NB4 (cell line): Measurements from ENCODE around the gene BNC2.
A peak's percentile ranks its signal among the peaks of the same experiment; 100 is the strongest.

Experiments used
- DNase-seq: peaks from one replicate; pipeline ENCODE4 v3.0.0; 2010; ENCODE audit warnings: low read depth
- H3K4me3 ChIP-seq: one replicate; pipeline ENCODE4 v1.5.1; 2011; ENCODE audit warnings: mild to moderate bottlenecking, low read depth, low read length, moderate library complexity
- CTCF ChIP-seq: IDR thresholded peaks from one replicate; pipeline ENCODE4 v1.5.1; 2012; ENCODE audit warnings: low read depth, low read length
- MAX ChIP-seq: IDR thresholded peaks from 2 replicates; pipeline ENCODE4 v1.6.1; 2011; ENCODE audit warnings: low read depth, low read length
- MYC ChIP-seq: IDR thresholded peaks from 2 replicates; pipeline ENCODE4 v1.6.1; 2011; ENCODE audit warnings: low read depth, low read length
- POLR2A ChIP-seq: IDR thresholded peaks from 2 replicates; pipeline ENCODE4 v1.6.1; 2011; ENCODE audit warnings: mild to moderate bottlenecking; ENCODE audit not compliant: insufficient read length; ENCODE audit errors: extremely low read depth

The BNC2 gene

DNA sequence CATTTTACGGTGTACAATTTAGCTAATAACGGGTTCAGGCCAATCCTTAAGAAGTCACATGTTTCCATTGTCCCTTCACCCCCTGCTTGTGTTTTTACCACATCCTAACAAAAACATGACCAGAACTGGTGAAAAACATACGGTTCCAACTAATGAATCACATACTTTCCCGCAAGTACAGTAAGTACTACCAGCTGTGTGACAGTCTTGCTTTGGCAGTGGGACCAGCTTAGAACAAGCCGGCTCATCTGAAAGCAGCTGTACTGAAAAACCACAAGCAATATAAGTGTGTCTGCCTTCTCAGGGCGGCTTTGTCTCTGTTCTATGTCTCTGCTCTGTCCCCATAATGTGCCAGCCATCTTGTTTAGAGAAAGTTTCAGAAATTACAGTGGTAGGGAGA is 242.5 kb downstream of the BNC2 start:
- no peak overlapping the region for H3K4me3 ChIP-seq
- peak; percentile 11 for DNase-seq
- TF ChIP-seq MYC (no peak), CTCF (no peak), MAX (no peak), POLR2A (no peak)

GRCh38 chr9:16627521-16627920 is 242.9 kb downstream of the BNC2 start:
- TF ChIP-seq MAX (no peak), CTCF (no peak), MYC (no peak), POLR2A (no peak)
- H3K4me3 ChIP-seq, result no peak overlapping the region
- DNase-seq, result no peak

- H3K4me3 ChIP-seq, result no peak overlapping the region
- TF ChIP-seq MAX (no peak), MYC (no peak)
- no peak for DNase-seq
Observed at GRCh38 chr9:16626577-16627130, 243.8 kb downstream of the BNC2 start.

DNA sequence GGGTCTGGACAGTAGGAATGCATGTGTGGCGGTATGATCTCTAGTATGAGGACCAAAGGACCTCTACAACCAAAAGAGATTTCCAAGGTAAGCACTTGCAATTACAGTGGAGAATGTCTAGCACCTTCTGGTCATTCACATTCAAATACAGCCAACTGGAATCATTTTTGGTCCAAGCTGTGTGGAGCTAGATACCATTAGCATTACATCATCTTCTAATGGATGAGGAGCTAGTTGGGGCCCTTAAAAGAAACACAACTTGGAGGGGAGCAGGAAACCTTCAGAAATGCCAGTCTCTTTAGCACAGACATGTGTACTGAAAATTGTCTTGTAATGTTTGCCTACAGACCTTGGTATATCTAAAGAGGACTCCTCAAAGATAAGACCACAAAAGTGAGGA is 244.7 kb downstream of the BNC2 start:
- TF ChIP-seq POLR2A, result no peak
- no peak for TF ChIP-seq MYC
- TF ChIP-seq CTCF, result no peak
- no peak for TF ChIP-seq MAX
- DNase-seq, result no peak
- no peak overlapping the region for H3K4me3 ChIP-seq

DNA sequence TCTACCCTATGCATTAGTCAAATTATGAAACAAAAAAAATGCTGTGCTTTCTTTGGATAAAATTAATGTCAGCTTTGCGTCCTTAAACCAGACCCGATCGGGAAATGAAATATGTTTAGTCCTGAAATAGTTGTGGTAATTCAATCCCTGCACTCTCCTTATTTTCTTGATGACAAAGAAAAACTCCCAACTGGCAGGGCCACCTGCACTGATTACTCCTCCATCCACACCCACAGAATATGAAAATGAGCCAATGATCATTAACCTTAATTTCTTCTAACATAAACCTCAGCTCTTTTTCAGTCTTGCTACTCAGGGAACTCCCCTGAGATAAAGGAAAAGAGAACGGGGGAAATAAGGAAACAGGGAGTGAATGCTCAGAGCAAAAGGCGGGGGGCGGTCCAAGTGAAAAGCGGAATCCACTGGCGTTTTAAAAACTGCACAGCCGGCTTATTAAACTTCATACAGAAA is 245.3 kb downstream of the BNC2 start:
- no peak overlapping the region for H3K4me3 ChIP-seq
- TF ChIP-seq CTCF, result no peak
- TF ChIP-seq POLR2A, result no peak
- no peak for TF ChIP-seq MYC
- no peak for TF ChIP-seq MAX
- no peak for DNase-seq

- H3K4me3 ChIP-seq, result no peak overlapping the region
- TF ChIP-seq MAX, result no peak
- no peak for TF ChIP-seq POLR2A
- TF ChIP-seq CTCF, result no peak
- no peak for TF ChIP-seq MYC
- DNase-seq, result no peak
Observed at GRCh38 chr9:16624744-16625117, 245.7 kb downstream of the BNC2 start.
